ENCODE data around the gene TTC7B. TPM values are rescaled to one million over a fixed set of nuclear protein-coding genes. Genes with fewer than 3 reads are reported as not detected.

TTC7B gene
- total and polyA plus RNA-seq, 2 donors (not counting 1 experiment from before 2014, with no cell fraction given) = 0.36 to 3.2 TPM

DNA sequence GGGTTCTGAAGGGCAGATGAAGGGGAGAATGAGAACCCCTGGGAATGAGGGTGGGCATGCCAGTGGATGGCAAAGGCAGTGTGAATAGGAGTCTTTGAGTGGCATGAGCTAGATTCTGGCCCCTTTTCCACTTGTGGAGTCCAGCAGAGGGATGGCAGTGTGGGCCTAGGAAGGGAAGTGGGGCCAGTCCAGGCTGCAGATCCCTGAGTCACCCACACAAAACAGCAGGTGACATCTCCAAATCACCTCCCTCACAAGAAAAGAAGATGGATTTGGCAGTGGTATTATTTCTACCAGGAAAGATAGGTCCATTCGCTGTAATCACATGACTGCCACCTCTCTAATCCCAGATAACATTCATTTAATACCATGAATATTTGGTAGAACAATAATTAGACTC is 151.3 kb downstream of the TTC7B start:
- intact Hi-C loops (cut with micrococcal nuclease) = no loop called here
- no CpG with 5 or more reads among the region's 1 CpG for WGBS (ENCODE audit: insufficient coverage)

DNA sequence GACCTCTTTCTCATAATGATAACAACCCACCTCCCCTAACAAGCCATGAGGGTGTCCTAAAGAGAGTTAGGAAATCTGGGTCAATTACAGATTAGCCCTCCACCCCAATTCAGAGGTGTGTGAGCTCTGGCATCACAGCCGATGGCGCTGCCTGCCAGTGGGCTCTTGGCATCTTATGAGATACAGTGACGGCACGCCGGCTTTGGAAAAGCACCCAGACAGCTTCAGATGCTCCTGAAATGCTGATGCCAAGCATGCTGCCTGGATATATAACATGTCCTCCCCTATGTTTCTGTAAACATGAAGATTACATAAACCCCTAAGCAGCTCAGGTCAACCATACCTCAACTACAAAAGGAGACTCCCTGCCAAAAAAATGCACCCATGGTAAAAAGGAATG is 152.6 kb downstream of the TTC7B start:
- Histone ChIP-seq H3K4me3 (ENCODE audit: control extremely low read depth in 1 of 5, extremely low read depth in 1 of 5, insufficient read depth in 1 of 5, low read depth in 2 of 5, low read length in 4 of 5) (no peak overlapping the region), H3K9ac (ENCODE audit: low read length) (no peak overlapping the region)

More for the DNA sequence above, 151.3 kb downstream of the TTC7B start:
- no peak overlapping the region for H3K27ac ChIP-seq (ENCODE audit: low read length in 2 of 2)
- CTCF ChIA-PET = no interaction called here
- no peak overlapping the region for H3K4me3 ChIP-seq (ENCODE audit: control extremely low read depth in 1 of 5, extremely low read depth in 1 of 5, insufficient read depth in 1 of 5, low read depth in 2 of 5, low read length in 4 of 5)
- H3K36me3 ChIP-seq (replicated peaks in 1 of 2; ENCODE audit: control extremely low read depth in 1 of 2, control insufficient read depth in 1 of 2, extremely low read depth in 1 of 2, insufficient read depth in 2 of 2, low read length in 1 of 2) = no peaks in the 10 kb centered on the region
- Mint-ChIP-seq H3K4me1 (peaks cover 2% of the 10 kb centered on the region), H3K4me3 (no peak overlapping the region), H3K27me3 (peaks cover 4% of the 10 kb centered on the region), H3K9me3 (ENCODE audit: insufficient read depth) (peaks cover 3% of the 10 kb centered on the region), H3K27ac (no peak overlapping the region)
- no peak overlapping the region for H3K9ac ChIP-seq (ENCODE audit: low read length)
- no peaks in the 10 kb centered on the region for H4K20me1 ChIP-seq (ENCODE audit: control insufficient read depth, insufficient read depth, low read length, poor library complexity, severe bottlenecking)
- H3K4me1 ChIP-seq (ENCODE audit: control insufficient read depth in 2 of 2, insufficient read depth in 2 of 2, low read length in 2 of 2) = no peaks in the 10 kb centered on the region
- TF ChIP-seq, protein P1, sequence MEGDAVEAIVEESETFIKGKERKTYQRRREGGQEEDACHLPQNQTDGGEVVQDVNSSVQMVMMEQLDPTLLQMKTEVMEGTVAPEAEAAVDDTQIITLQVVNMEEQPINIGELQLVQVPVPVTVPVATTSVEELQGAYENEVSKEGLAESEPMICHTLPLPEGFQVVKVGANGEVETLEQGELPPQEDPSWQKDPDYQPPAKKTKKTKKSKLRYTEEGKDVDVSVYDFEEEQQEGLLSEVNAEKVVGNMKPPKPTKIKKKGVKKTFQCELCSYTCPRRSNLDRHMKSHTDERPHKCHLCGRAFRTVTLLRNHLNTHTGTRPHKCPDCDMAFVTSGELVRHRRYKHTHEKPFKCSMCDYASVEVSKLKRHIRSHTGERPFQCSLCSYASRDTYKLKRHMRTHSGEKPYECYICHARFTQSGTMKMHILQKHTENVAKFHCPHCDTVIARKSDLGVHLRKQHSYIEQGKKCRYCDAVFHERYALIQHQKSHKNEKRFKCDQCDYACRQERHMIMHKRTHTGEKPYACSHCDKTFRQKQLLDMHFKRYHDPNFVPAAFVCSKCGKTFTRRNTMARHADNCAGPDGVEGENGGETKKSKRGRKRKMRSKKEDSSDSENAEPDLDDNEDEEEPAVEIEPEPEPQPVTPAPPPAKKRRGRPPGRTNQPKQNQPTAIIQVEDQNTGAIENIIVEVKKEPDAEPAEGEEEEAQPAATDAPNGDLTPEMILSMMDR (IDR thresholded peaks at IDR 0.05) = no peak
- no peak for TF ChIP-seq EZH2 (IDR thresholded peaks at IDR 0.05; ENCODE audit: borderline replicate concordance, insufficient read depth, low read depth, low read length, poor library complexity, severe bottlenecking)
- ATAC-seq (ENCODE audit: low read depth) (no peak), DNase-seq (no peak)
- H3K9me3 ChIP-seq (ENCODE audit: control extremely low read depth in 1 of 3, control insufficient read depth in 2 of 3, insufficient read depth in 1 of 3, low read length in 2 of 3) = no peaks in the 10 kb centered on the region
- H3K79me2 ChIP-seq (ENCODE audit: control insufficient read depth, insufficient read depth, low read length) = no peaks in the 10 kb centered on the region
- H2AFZ ChIP-seq (ENCODE audit: insufficient read depth, low read depth, low read length, poor library complexity, severe bottlenecking) = no peak overlapping the region
- H3K27me3 ChIP-seq (replicated peaks in 1 of 4; ENCODE audit: control extremely low read depth in 1 of 4, control insufficient read depth in 3 of 4, insufficient read depth in 4 of 4, low read length in 3 of 4) = no peaks in the 10 kb centered on the region
- POLR2A ChIA-PET = no interaction called here
- no peak overlapping the region for H3K4me2 ChIP-seq (replicated peaks; ENCODE audit: low read depth, low read length, poor library complexity, severe bottlenecking)

More for the DNA sequence above, 152.6 kb downstream of the TTC7B start:
- 96% methylated on average over 5 of the region's 5 CpGs for WGBS (ENCODE audit: insufficient coverage)
- H2AFZ ChIP-seq (ENCODE audit: insufficient read depth, low read depth, low read length, poor library complexity, severe bottlenecking) = no peak overlapping the region
- no peaks in the 10 kb centered on the region for H3K4me1 Mint-ChIP-seq
- TF ChIP-seq, protein P1 (IDR thresholded peaks at IDR 0.05) = no peak
- TF ChIP-seq EZH2 (IDR thresholded peaks at IDR 0.05; ENCODE audit: borderline replicate concordance, insufficient read depth, low read depth, low read length, poor library complexity, severe bottlenecking) = no peak
- intact Hi-C loops (cut with micrococcal nuclease) = no loop called here
- H4K20me1 ChIP-seq (ENCODE audit: control insufficient read depth, insufficient read depth, low read length, poor library complexity, severe bottlenecking) = no peaks in the 10 kb centered on the region
- no peaks in the 10 kb centered on the region for H3K36me3 ChIP-seq (replicated peaks in 1 of 2; ENCODE audit: control extremely low read depth in 1 of 2, control insufficient read depth in 1 of 2, extremely low read depth in 1 of 2, insufficient read depth in 2 of 2, low read length in 1 of 2)
- no peaks in the 10 kb centered on the region for H3K9me3 Mint-ChIP-seq (ENCODE audit: insufficient read depth)
- H3K4me1 ChIP-seq (ENCODE audit: control insufficient read depth in 2 of 2, insufficient read depth in 2 of 2, low read length in 2 of 2) = no peaks in the 10 kb centered on the region
- no peaks in the 10 kb centered on the region for H3K79me2 ChIP-seq (ENCODE audit: control insufficient read depth, insufficient read depth, low read length)
- H3K9me3 ChIP-seq (ENCODE audit: control extremely low read depth in 1 of 3, control insufficient read depth in 2 of 3, insufficient read depth in 1 of 3, low read length in 2 of 3) = no peaks in the 10 kb centered on the region
- no peak for ATAC-seq (ENCODE audit: low read depth)
- H3K27me3 ChIP-seq (replicated peaks in 1 of 4; ENCODE audit: control extremely low read depth in 1 of 4, control insufficient read depth in 3 of 4, insufficient read depth in 4 of 4, low read length in 3 of 4) = no peaks in the 10 kb centered on the region
- CTCF ChIA-PET = no interaction called here
- peaks cover 8% of the 10 kb centered on the region for H3K27me3 Mint-ChIP-seq
- no peak overlapping the region for H3K4me3 Mint-ChIP-seq
- DNase-seq = no peak
- no peak overlapping the region for H3K27ac Mint-ChIP-seq
- POLR2A ChIA-PET = no interaction called here
- no peak overlapping the region for H3K27ac ChIP-seq (ENCODE audit: low read length in 2 of 2)
- H3K4me2 ChIP-seq (replicated peaks; ENCODE audit: low read depth, low read length, poor library complexity, severe bottlenecking) = no peak overlapping the region
